ENCODE data around the gene ARID1B.

- TF ChIP-seq CTCF (conservative IDR thresholded peaks at IDR 0.05; ENCODE audit: low read length) (peak; percentile 88), EZH2phosphoT487 (IDR thresholded peaks at IDR 0.05; ENCODE audit: borderline replicate concordance, low read depth, low read length) (no peak)
Observed at GRCh38 chr6:157045831-157046454, 268.8 kb downstream of the ARID1B start.

Measured in OCI-LY7 (cell line).